DOHH2 (cell line): ENCODE results near the gene GPR176.

ENCODE experiments used
- EZH2phosphoT487 ChIP-seq: fragments of 200-600 bp; sonication (generic); IDR thresholded peaks from 2 replicates; pipeline ENCODE4 v1.6.1; 2017; ENCODE audit warnings: borderline replicate concordance, mild to moderate bottlenecking, antibody characterized with exemption, low read length, moderate library complexity, mixed read lengths
- TF ChIP-seq, protein P1 (sequence below): fragments of 200-600 bp; sonication (generic); IDR thresholded peaks from one replicate; pipeline ENCODE4 v1.5.1; 2014; ENCODE audit warnings: antibody characterized with exemption, mild to moderate bottlenecking, low read depth, low read length; ENCODE audit not compliant: poor library complexity, severe bottlenecking

DNA sequence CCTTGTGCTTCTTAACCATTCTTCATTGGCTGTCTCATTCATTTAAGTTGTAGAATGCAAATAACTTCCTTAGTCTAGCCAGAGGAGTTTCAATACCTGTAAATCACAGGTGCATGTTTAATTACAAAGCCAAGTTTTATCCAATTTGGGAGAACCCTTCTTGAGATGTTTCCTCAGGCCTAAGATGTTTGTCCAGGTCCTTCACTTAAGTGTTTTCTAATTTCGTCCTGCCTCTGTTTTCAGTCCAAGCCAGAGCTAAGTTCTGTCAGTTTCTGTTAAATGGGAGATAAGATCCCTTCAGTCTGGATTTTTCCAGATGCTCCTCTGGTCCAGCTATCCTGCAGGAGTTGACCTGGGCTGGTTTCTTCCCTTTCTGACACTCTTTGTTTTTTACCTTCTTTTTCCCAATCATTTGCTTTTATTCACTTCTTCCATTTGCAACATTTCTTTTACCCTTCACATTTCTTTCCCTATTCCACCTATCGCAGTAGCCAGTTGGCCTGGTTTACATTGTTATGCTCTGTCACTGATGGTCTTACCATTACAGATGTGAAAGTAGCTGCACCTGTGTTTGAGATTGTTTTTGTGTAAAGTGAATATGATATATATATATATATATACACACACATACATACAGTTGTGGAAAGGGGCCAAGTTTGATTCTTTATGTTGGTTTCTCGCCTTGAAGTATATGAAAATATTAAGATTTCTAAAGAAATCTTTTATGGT lies 48.4 kb upstream of the GPR176 start:
- TF ChIP-seq, protein P1, sequence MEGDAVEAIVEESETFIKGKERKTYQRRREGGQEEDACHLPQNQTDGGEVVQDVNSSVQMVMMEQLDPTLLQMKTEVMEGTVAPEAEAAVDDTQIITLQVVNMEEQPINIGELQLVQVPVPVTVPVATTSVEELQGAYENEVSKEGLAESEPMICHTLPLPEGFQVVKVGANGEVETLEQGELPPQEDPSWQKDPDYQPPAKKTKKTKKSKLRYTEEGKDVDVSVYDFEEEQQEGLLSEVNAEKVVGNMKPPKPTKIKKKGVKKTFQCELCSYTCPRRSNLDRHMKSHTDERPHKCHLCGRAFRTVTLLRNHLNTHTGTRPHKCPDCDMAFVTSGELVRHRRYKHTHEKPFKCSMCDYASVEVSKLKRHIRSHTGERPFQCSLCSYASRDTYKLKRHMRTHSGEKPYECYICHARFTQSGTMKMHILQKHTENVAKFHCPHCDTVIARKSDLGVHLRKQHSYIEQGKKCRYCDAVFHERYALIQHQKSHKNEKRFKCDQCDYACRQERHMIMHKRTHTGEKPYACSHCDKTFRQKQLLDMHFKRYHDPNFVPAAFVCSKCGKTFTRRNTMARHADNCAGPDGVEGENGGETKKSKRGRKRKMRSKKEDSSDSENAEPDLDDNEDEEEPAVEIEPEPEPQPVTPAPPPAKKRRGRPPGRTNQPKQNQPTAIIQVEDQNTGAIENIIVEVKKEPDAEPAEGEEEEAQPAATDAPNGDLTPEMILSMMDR: no peak
- TF ChIP-seq EZH2phosphoT487: no peak
